DOHH2 (cell line): Measurements from ENCODE around the gene EVL.
"Not testable (repeated sequence)": the region's sequence is repeated elsewhere in the genome, so short reads cannot be mapped to it uniquely, and the experiment has no call there.

Experiments
- H3F3A ChIP-seq: fragments of 200-600 bp; sonication (generic), shearing (Covaris generic); 2 replicates; pipeline ENCODE4 v1.6.0; 2016; ENCODE audit warnings: antibody characterized with exemption, mild to moderate bottlenecking; ENCODE audit not compliant: control insufficient read depth, insufficient read depth
- H3K27ac ChIP-seq: fragments of 200-600 bp; sonication (generic); 2 replicates; pipeline ENCODE4 v1.5.1; 2014; ENCODE audit warnings: low read depth, mild to moderate bottlenecking, low read length, moderate library complexity
- H3K27me3 ChIP-seq: fragments of 200-600 bp; sonication (generic); 2 replicates; pipeline ENCODE4 v1.6.1; 2014; ENCODE audit warnings: mild to moderate bottlenecking, low read length, mixed read lengths; ENCODE audit not compliant: control insufficient read depth
- H3K36me3 ChIP-seq: fragments of 200-600 bp; sonication (generic); 2 replicates; pipeline ENCODE4 v1.6.1; 2014; ENCODE audit warnings: mild to moderate bottlenecking, low read length, moderate library complexity, mixed read lengths; ENCODE audit not compliant: control insufficient read depth
- H3K4me1 ChIP-seq: fragments of 200-600 bp; sonication (generic); 2 replicates; pipeline ENCODE4 v1.6.1; 2014; ENCODE audit warnings: mild to moderate bottlenecking, low read length, mixed read lengths; ENCODE audit not compliant: control insufficient read depth
- H3K4me2 ChIP-seq: fragments of 200-600 bp; sonication (generic); 2 replicates; pipeline ENCODE4 v1.6.0; 2014; ENCODE audit warnings: mild to moderate bottlenecking, low read length, moderate library complexity
- H3K4me3 ChIP-seq: fragments of 200-600 bp; sonication (generic); 2 replicates; pipeline ENCODE4 v1.5.1; 2014; ENCODE audit warnings: mild to moderate bottlenecking, low read length, mixed read lengths
- H3K79me2 ChIP-seq: fragments of 200-600 bp; sonication (generic); 2 replicates; pipeline ENCODE4 v1.6.1; 2014; ENCODE audit warnings: mild to moderate bottlenecking, low read length, mixed read lengths; ENCODE audit not compliant: control insufficient read depth
- H3K9me2 ChIP-seq: fragments of 200-600 bp; sonication (generic); replicated peaks from 2 replicates; pipeline ENCODE4 v1.6.1; 2014; ENCODE audit warnings: mild to moderate bottlenecking, low read length, mixed read lengths; ENCODE audit not compliant: control insufficient read depth
- H3K9me3 ChIP-seq: fragments of 200-600 bp; sonication (generic); 2 replicates; pipeline ENCODE4 v1.6.1; 2014; ENCODE audit warnings: antibody characterized with exemption, low read length, mixed read lengths; ENCODE audit not compliant: control insufficient read depth, insufficient read depth
- H4K20me1 ChIP-seq: fragments of 200-600 bp; sonication (generic); 2 replicates; pipeline ENCODE4 v1.6.0; 2014; ENCODE audit warnings: low read depth, mild to moderate bottlenecking, antibody characterized with exemption, low read length, moderate library complexity; ENCODE audit not compliant: control insufficient read depth, insufficient read depth
- CTCF ChIP-seq: fragments of 200-600 bp; sonication (generic); IDR thresholded peaks from one replicate; pipeline ENCODE4 v1.5.1; 2014; ENCODE audit warnings: antibody characterized with exemption, mild to moderate bottlenecking, low read depth, low read length; ENCODE audit not compliant: poor library complexity, severe bottlenecking
- EZH2phosphoT487 ChIP-seq: fragments of 200-600 bp; sonication (generic); IDR thresholded peaks from 2 replicates; pipeline ENCODE4 v1.6.1; 2017; ENCODE audit warnings: borderline replicate concordance, mild to moderate bottlenecking, antibody characterized with exemption, low read length, moderate library complexity, mixed read lengths

EVL gene

GRCh38 chr14:100028990-100029677 lies 36.1 kb upstream of the EVL start:
- H3K4me2 ChIP-seq = no peak overlapping the region
- no peaks in the 10 kb centered on the region for H3K9me2 ChIP-seq
- H3K79me2 ChIP-seq = no peaks in the 10 kb centered on the region
- no peaks in the 10 kb centered on the region for H3K9me3 ChIP-seq
- no peaks in the 10 kb centered on the region for H4K20me1 ChIP-seq
- no peak overlapping the region for H3K27ac ChIP-seq
- TF ChIP-seq EZH2phosphoT487 (no peak), CTCF (no peak)
- H3K4me1 ChIP-seq = peaks cover 6% of the 10 kb centered on the region; the same call in 1 of the 2 replicates
- peaks cover 3% of the 10 kb centered on the region; the same call in 1 of the 2 replicates for H3K27me3 ChIP-seq
- no peak overlapping the region for H3K4me3 ChIP-seq
- H3K36me3 ChIP-seq = no peaks in the 10 kb centered on the region
- no peaks in the 10 kb centered on the region for H3F3A ChIP-seq

GRCh38 chr14:100030006-100030405 lies 35.2 kb upstream of the EVL start:
- H3K9me2 ChIP-seq, H3K4me3 ChIP-seq, H3K27me3 ChIP-seq, H3K4me2 ChIP-seq, H3K79me2 ChIP-seq, H4K20me1 ChIP-seq, H3K36me3 ChIP-seq, H3K27ac ChIP-seq, H3K9me3 ChIP-seq, H3F3A ChIP-seq: not testable (repeated sequence)
- peaks cover 13% of the 10 kb centered on the region for H3K4me1 ChIP-seq

GRCh38 chr14:100030452-100031153 lies 34.6 kb upstream of the EVL start:
- no peaks in the 10 kb centered on the region for H3K9me3 ChIP-seq
- no peaks in the 10 kb centered on the region for H3K79me2 ChIP-seq
- H3K9me2 ChIP-seq = no peaks in the 10 kb centered on the region
- H3K4me2 ChIP-seq = no peak overlapping the region
- H3K27ac ChIP-seq = no peak overlapping the region
- no peak overlapping the region for H3K4me3 ChIP-seq
- no peaks in the 10 kb centered on the region for H3K36me3 ChIP-seq
- no peak for TF ChIP-seq EZH2phosphoT487
- no peak for TF ChIP-seq CTCF
- H3K27me3 ChIP-seq = peaks cover 3% of the 10 kb centered on the region; the same call in 1 of the 2 replicates
- H4K20me1 ChIP-seq = no peaks in the 10 kb centered on the region
- peaks cover 19% of the 10 kb centered on the region for H3K4me1 ChIP-seq
- no peaks in the 10 kb centered on the region for H3F3A ChIP-seq
